ENCODE data around the gene APC2. TPM values are rescaled to one million over a fixed set of nuclear protein-coding genes. Genes with fewer than 3 reads are reported as not detected.
A peak's percentile ranks its signal among the peaks of the same experiment; 100 is the strongest.

Gene APC2
- total and polyA plus RNA-seq, 10 donors, result 0.02 to 0.56 (median 0.14) TPM

DNA sequence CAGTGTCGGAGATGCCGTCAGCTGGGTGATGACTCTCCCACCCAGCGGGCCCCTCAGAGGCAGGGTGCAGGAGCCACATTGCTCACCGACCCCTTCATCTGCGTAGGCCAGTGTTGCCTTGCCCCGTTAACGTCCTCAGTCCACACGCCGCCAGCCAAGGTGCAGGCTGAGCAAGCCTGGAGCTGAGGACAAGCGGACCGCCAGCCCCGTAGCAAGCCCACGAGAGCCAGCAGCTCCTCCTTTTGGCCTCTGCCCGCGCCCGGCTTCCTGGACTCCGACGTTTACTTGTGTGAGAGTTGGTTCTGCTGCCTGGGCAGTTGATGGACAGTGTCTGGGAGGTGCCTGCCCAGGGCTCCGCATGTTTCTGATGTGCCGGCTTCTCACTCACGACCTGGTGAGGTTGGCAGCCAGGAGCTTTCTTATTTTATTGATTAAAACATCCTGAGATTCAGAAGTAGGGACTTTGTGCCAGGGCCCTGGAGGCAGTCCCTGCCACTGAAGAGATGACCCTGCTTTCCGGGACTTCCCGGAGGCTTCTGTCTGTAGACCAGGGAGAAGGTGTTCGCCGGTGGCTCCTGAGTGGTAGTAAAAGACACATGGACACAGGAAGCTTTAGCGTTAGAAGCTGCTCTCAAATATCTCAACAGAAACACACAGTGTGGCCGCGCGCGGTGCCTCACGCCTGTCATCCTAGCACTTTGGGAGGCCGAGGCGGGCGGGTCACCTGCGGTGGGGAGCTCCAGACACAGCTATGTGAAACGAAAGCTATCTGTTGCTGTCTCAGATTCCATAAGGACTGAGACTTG is 36.7 kb upstream of the APC2 start:
- Histone ChIP-seq H3K4me1 (peaks cover 71 to 100% (median 94%) of the 10 kb centered on the region in 6 donors), H3K27me3 (replicated peaks in 1 of 7) (no peaks in the 10 kb centered on the region), H3K9me3 (no peaks in the 10 kb centered on the region), H3K4me3 (no peak overlapping the region), H3K36me3 (peaks cover 0 to 82% (median 21%) of the 10 kb centered on the region in 6 donors), H3K27ac (peak overlapping the region in 7 of 8 donors; percentile 41 to 98 (median 93))
- no peak for DNase-seq
- TF ChIP-seq POLR2AphosphoS5 (IDR thresholded peaks at IDR 0.05) (peak in 1 of 3 donors; percentile 49), POLR2A (IDR thresholded peaks at IDR 0.05) (no peak)
- 71 to 85% (median 78%) methylated on average over 30 to 36 of the region's 36 CpGs for WGBS, 5 donors
- intact Hi-C loops (cut with DNase I; ENCODE audit: low total_unique reads), result no loop called here

DNA sequence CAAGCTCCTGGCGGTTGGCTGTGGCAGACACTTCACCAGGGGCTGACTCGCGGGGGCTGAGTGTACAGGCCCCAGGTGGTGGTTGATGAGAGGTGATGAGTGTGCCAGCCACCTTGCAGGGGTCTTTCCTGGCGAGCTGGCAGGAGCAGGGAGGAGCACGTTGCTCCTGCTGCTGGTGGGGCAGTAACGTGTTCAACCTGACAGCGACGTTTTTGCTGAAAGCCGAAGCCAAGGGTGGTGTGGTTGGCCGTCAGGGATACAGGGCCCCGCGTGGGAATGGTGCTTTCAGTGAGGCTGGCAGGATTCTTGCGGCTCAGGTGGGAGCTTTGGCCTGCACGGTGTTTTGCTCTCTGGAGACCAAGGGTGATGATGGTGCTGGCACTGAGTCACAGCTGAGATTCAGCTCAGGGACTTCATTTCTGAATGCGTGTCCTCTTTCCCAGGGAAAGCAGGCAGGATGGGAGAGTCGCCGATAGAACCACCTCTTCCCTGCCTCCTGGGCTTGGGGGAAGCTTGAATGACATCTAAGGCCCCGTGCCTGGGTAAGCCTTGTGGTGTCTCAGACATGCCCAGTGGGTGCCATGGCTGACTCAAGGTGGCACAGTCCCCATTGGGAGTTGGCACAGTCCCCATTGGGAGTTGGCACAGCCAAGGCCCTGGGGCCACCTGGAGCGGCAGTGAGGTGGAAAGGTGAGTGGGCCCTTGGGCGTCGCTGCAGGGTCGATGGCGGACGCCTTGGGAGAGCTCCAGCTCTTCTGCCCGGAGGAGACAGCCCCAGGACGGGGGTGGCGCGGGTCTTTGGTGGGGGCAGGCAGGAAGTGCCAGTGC is 33.7 kb upstream of the APC2 start:
- Histone ChIP-seq H3K27me3 (replicated peaks in 1 of 7) (no peaks in the 10 kb centered on the region), H3K27ac (peak overlapping the region; percentile 38 to 98 (median 88)), H3K4me1 (peaks cover 46 to 88% (median 72%) of the 10 kb centered on the region in 6 donors), H3K4me3 (peak overlapping the region in 2 of 8 donors; percentile 4 to 21), H3K9me3 (no peaks in the 10 kb centered on the region), H3K36me3 (peaks cover 0 to 92% (median 43%) of the 10 kb centered on the region in 6 donors)
- TF ChIP-seq, protein P1, sequence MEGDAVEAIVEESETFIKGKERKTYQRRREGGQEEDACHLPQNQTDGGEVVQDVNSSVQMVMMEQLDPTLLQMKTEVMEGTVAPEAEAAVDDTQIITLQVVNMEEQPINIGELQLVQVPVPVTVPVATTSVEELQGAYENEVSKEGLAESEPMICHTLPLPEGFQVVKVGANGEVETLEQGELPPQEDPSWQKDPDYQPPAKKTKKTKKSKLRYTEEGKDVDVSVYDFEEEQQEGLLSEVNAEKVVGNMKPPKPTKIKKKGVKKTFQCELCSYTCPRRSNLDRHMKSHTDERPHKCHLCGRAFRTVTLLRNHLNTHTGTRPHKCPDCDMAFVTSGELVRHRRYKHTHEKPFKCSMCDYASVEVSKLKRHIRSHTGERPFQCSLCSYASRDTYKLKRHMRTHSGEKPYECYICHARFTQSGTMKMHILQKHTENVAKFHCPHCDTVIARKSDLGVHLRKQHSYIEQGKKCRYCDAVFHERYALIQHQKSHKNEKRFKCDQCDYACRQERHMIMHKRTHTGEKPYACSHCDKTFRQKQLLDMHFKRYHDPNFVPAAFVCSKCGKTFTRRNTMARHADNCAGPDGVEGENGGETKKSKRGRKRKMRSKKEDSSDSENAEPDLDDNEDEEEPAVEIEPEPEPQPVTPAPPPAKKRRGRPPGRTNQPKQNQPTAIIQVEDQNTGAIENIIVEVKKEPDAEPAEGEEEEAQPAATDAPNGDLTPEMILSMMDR (IDR thresholded peaks at IDR 0.05 in 8 of 11, conservative IDR thresholded peaks at IDR 0.05 in 3 of 11), result no peak
- no peak for TF ChIP-seq POLR2A (IDR thresholded peaks at IDR 0.05)
- TF ChIP-seq POLR2AphosphoS5 (IDR thresholded peaks at IDR 0.05), result no peak
- intact Hi-C loops (cut with DNase I; ENCODE audit: low total_unique reads), result no loop called here
- 65 to 81% (median 73%) methylated on average over 27 to 28 of the region's 28 CpGs for WGBS, 5 donors
- DNase-seq, result no peak

DNA sequence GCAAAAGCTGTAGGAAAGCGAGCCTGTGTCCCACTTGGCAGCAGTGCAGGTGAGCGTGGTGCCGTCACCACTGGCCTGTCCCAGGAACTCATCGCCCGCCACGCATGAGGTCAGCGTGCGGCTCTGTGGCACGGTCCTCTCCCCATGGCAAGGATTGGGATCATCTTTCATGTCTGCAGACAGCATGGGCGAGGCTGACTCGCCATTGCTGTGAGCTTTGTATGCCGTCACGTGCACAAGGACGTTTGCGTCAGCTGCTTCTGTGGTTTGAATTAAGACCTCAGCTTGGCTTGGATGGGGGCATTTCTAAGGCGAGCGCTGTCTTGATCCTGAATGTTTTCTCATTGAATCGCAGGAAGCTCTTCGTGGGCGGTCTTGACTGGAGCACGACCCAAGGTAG is 32.8 kb upstream of the APC2 start:
- peaks cover 0 to 92% (median 52%) of the 10 kb centered on the region in 6 donors for H3K36me3 ChIP-seq
- no peak overlapping the region for H3K4me3 ChIP-seq
- no peaks in the 10 kb centered on the region for H3K27me3 ChIP-seq (replicated peaks in 1 of 7)
- intact Hi-C loops (cut with DNase I; ENCODE audit: low total_unique reads), result no loop called here
- TF ChIP-seq POLR2AphosphoS5 (IDR thresholded peaks at IDR 0.05), result peak in 1 of 3 donors; percentile 47
- TF ChIP-seq POLR2A (IDR thresholded peaks at IDR 0.05), result no peak
- H3K9me3 ChIP-seq, result no peaks in the 10 kb centered on the region
- WGBS, 5 donors, result 77 to 93% (median 85%) methylated on average over 21 of the region's 21 CpGs
- peak overlapping the region in 6 of 8 donors; percentile 26 to 98 (median 94) for H3K27ac ChIP-seq
- peaks cover 38 to 86% (median 64%) of the 10 kb centered on the region in 6 donors for H3K4me1 ChIP-seq
- no peak for DNase-seq

DNA sequence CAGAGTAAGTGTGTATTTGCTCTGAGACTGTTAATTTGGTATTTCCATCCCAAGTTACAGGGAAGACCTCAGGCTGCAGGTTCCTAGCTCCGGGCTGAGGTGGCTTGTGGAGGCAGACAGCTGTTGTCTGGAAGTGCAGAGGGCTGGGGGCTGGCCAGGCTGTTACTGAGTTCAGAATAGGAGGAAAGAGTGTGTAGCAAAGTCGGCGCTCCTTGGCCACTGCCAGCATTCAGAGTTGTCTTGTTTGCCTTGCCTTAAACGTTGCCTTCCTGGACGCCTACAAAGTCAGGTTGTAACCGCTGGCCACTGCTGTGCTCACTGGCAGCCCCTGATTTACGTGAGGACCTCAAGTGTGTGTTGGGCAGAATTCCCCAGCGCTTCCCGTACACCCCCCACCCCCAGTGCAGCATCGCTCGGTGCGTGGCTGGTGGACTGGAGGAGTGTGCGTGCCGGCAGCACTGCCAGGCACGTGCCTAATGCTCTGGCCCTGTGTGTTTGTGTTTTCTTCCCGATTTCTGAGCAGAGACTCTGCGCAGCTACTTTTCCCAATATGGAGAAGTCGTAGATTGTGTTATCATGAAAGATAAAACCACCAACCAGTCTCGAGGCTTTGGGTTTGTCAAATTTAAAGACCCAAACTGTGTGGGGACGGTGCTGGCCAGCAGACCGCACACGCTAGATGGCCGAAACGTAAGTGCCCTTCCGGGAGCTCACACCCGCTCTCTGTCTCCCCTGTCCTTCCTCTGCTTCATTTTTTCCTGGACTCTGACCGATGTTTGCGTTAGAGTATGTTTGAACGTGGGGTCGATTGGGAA is 32.0 kb upstream of the APC2 start:
- H3K4me3 ChIP-seq, result no peak overlapping the region
- H3K27me3 ChIP-seq (replicated peaks in 1 of 7), result no peaks in the 10 kb centered on the region
- no peak for DNase-seq
- H3K4me1 ChIP-seq, result peaks cover 31 to 86% (median 56%) of the 10 kb centered on the region in 6 donors
- peaks cover 0 to 92% (median 56%) of the 10 kb centered on the region in 6 donors for H3K36me3 ChIP-seq
- peak overlapping the region in 6 of 8 donors; percentile 26 to 98 (median 94) for H3K27ac ChIP-seq
- TF ChIP-seq POLR2A (IDR thresholded peaks at IDR 0.05) (no peak), POLR2AphosphoS5 (IDR thresholded peaks at IDR 0.05) (peak in 2 of 3 donors; percentile 37 to 64)
- TF ChIP-seq, protein P1 (IDR thresholded peaks at IDR 0.05 in 8 of 11, conservative IDR thresholded peaks at IDR 0.05 in 3 of 11), result no peak
- H3K9me3 ChIP-seq, result no peaks in the 10 kb centered on the region
- 76 to 89% (median 84%) methylated on average over 24 to 30 of the region's 30 CpGs for WGBS, 5 donors
- intact Hi-C loops (cut with DNase I; ENCODE audit: low total_unique reads), result no loop called here
